CD14-positive monocyte (primary cell): ENCODE measurements around the gene MORN4. TPM values are rescaled to one million over a fixed set of nuclear protein-coding genes. Genes with fewer than 3 reads are reported as not detected.

Source experiments
- DNase-seq, 3 donors: peaks; one replicate each; pipeline ENCODE4 v3.0.0-alpha.2; 2011 to 2022
- H2AFZ ChIP-seq: 2 replicates; pipeline ENCODE4 v1.6.0; 2012; ENCODE audit warnings: mild to moderate bottlenecking, low read depth, low read length, inconsistent platforms; ENCODE audit not compliant: insufficient read depth, poor library complexity, severe bottlenecking
- H3K27ac ChIP-seq, 2 donors: 1 replicate in 1 of 2; 2 replicates in 1 of 2; pipeline ENCODE4 v1.5.1; 2012 to 2013; ENCODE audit warnings: low read length in 2 of 2, control low read depth in 1 of 2, inconsistent platforms in 1 of 2, low read depth in 1 of 2, mild to moderate bottlenecking in 1 of 2
- H3K27me3 ChIP-seq, 2 donors: one replicate each; pipeline versions ENCODE4 v1.6.0 to v1.6.1; 2011 to 2013; ENCODE audit warnings: low read length in 2 of 2; ENCODE audit not compliant: control insufficient read depth in 2 of 2, insufficient read depth in 2 of 2
- H3K36me3 ChIP-seq, 2 donors: replicated peaks in 1 of 2; 1 replicate in 1 of 2; 2 replicates in 1 of 2; pipeline versions ENCODE4 v1.5.1 to v1.6.1; 2012 to 2013; ENCODE audit warnings: low read length in 2 of 2, control low read depth in 1 of 2, inconsistent platforms in 1 of 2, mild to moderate bottlenecking in 1 of 2; ENCODE audit not compliant: insufficient read depth in 2 of 2, control insufficient read depth in 1 of 2
- H3K4me1 ChIP-seq, 2 donors: 1 replicate in 1 of 2; 2 replicates in 1 of 2; pipeline versions ENCODE4 v1.5.1 to v1.6.1; 2012 to 2013; ENCODE audit warnings: low read length in 2 of 2, control low read depth in 1 of 2, inconsistent platforms in 1 of 2, mild to moderate bottlenecking in 1 of 2, moderate library complexity in 1 of 2; ENCODE audit not compliant: insufficient read depth in 2 of 2, control insufficient read depth in 1 of 2
- H3K4me2 ChIP-seq: replicated peaks from 2 replicates; pipeline ENCODE3; 2012; ENCODE audit warnings: low read length, moderate library complexity, mild to moderate bottlenecking; ENCODE audit not compliant: poor library complexity, severe bottlenecking; ENCODE audit errors: extremely low read depth
- H3K4me3 ChIP-seq, 3 experiments: fragments of 200-600 bp in 1 of 3; sonication (generic) in 1 of 3; replicated peaks in 1 of 3; 1 replicate in 2 of 3; 2 replicates in 1 of 3; pipeline ENCODE4 v1.5.1; 2011 to 2013; ENCODE audit warnings: low read length in 3 of 3, mild to moderate bottlenecking in 3 of 3, control low read depth in 2 of 3, low read depth in 2 of 3, inconsistent platforms in 1 of 3, moderate library complexity in 1 of 3
- H3K79me2 ChIP-seq: 2 replicates; pipeline ENCODE4 v1.6.0; 2012; ENCODE audit warnings: mild to moderate bottlenecking, control low read depth, inconsistent platforms, low read length, moderate library complexity; ENCODE audit not compliant: insufficient read depth
- H3K9ac ChIP-seq: 2 replicates; pipeline ENCODE4 v1.6.0; 2017; ENCODE audit warnings: low read length, mild to moderate bottlenecking; ENCODE audit not compliant: insufficient read depth, poor library complexity, severe bottlenecking
- H3K9me3 ChIP-seq, 2 donors: replicated peaks in 1 of 2; 1 replicate in 1 of 2; 2 replicates in 1 of 2; pipeline versions ENCODE4 v1.5.1 to v1.6.1; 2012 to 2013; ENCODE audit warnings: low read length in 2 of 2, control low read depth in 1 of 2; ENCODE audit not compliant: control insufficient read depth in 1 of 2, insufficient read depth in 1 of 2
- H4K20me1 ChIP-seq: 2 replicates; pipeline ENCODE4 v1.6.0; 2012; ENCODE audit warnings: mild to moderate bottlenecking, low read length, control low read depth, moderate library complexity; ENCODE audit not compliant: insufficient read depth
- H3K27ac Mint-ChIP-seq, 7 donors: one replicate each; pipeline ENCODE4 v1.8.0; 2020; ENCODE audit warnings: mild to moderate bottlenecking in 7 of 7, mixed read lengths in 7 of 7, moderate library complexity in 6 of 7, inconsistent platforms in 2 of 7
- H3K27me3 Mint-ChIP-seq, 3 donors: one replicate each; pipeline ENCODE4 v1.8.0; 2021 to 2022; ENCODE audit warnings: low read depth in 3 of 3, mild to moderate bottlenecking in 3 of 3, mixed read lengths in 3 of 3, moderate library complexity in 3 of 3, inconsistent platforms in 1 of 3
- H3K36me3 Mint-ChIP-seq, 2 donors: one replicate each; pipeline ENCODE4 v1.8.0; 2020; ENCODE audit warnings: mixed read lengths in 2 of 2, inconsistent platforms in 1 of 2, mild to moderate bottlenecking in 1 of 2
- H3K4me1 Mint-ChIP-seq: one replicate; pipeline ENCODE4 v1.8.0; 2020; ENCODE audit warnings: mild to moderate bottlenecking, mixed read lengths
- H3K4me3 Mint-ChIP-seq, 2 donors: one replicate each; pipeline ENCODE4 v1.8.0; 2020; ENCODE audit warnings: mild to moderate bottlenecking in 2 of 2, mixed read lengths in 2 of 2, moderate library complexity in 1 of 2
- H3K9me3 Mint-ChIP-seq, 7 donors: one replicate each; pipeline ENCODE4 v1.8.0; 2020 to 2022; ENCODE audit warnings: mixed read lengths in 7 of 7, mild to moderate bottlenecking in 6 of 7, moderate library complexity in 6 of 7, inconsistent platforms in 2 of 7
- WGBS: methylation state at CpG from one replicate; pipeline ENCODE4 v1.1.5; 2013; ENCODE audit warnings: missing lambda C conversion rate; ENCODE audit not compliant: insufficient coverage; 5-methylcytosine and 5-hydroxymethylcytosine counted together
- intact Hi-C, 2 donors: fragments of 100-400 bp; cut with micrococcal nuclease; formaldehyde crosslinking; loops; one replicate each; pipeline versions ENCODE4 v1.15.0 to v1.15.1; 2023
- polyA plus RNA-seq, 3 donors: library from polyadenylated mRNA; depleted of rRNA in 1 of 3; unstranded in 2 of 3; stranded (reverse) in 1 of 3; fragments of 300-500 nt in 2 of 3; fragments of >200 nt in 1 of 3; fragmentation: Illumina TruSeq in 2 of 3; gene quantifications; 1 replicate in 2 of 3; 2 replicates in 1 of 3; pipeline ENCODE4 v1.2.3, GENCODE V29; 2012 to 2021
- TF ChIP-seq, protein P1 (sequence below): fragments of 200-600 bp; IDR thresholded peaks from one replicate; pipeline ENCODE4 v1.8.0; 2022; ENCODE audit warnings: antibody characterized with exemption, mild to moderate bottlenecking

MORN4 gene
- polyA plus RNA-seq, 3 donors = not detected

GRCh38 chr10:97582169-97582568 is 51.1 kb downstream of the MORN4 start:
- H3K4me1 ChIP-seq = no peaks in the 10 kb centered on the region
- DNase-seq = no peak
- no peaks in the 10 kb centered on the region for H3K36me3 Mint-ChIP-seq
- no peak overlapping the region for H3K4me2 ChIP-seq
- peaks cover 0 to 6% of the 10 kb centered on the region in 2 donors for H3K27me3 ChIP-seq
- no peaks in the 10 kb centered on the region for H3K79me2 ChIP-seq
- TF ChIP-seq, protein P1, sequence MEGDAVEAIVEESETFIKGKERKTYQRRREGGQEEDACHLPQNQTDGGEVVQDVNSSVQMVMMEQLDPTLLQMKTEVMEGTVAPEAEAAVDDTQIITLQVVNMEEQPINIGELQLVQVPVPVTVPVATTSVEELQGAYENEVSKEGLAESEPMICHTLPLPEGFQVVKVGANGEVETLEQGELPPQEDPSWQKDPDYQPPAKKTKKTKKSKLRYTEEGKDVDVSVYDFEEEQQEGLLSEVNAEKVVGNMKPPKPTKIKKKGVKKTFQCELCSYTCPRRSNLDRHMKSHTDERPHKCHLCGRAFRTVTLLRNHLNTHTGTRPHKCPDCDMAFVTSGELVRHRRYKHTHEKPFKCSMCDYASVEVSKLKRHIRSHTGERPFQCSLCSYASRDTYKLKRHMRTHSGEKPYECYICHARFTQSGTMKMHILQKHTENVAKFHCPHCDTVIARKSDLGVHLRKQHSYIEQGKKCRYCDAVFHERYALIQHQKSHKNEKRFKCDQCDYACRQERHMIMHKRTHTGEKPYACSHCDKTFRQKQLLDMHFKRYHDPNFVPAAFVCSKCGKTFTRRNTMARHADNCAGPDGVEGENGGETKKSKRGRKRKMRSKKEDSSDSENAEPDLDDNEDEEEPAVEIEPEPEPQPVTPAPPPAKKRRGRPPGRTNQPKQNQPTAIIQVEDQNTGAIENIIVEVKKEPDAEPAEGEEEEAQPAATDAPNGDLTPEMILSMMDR = no peak
- no peaks in the 10 kb centered on the region for H3K4me1 Mint-ChIP-seq
- WGBS = 100% methylated on average over 3 of the region's 8 CpGs
- H3K9me3 ChIP-seq = no peaks in the 10 kb centered on the region
- H2AFZ ChIP-seq = no peak overlapping the region
- H3K4me3 Mint-ChIP-seq = no peak overlapping the region
- no peak overlapping the region for H3K27ac ChIP-seq
- intact Hi-C loops = no loop called here
- no peaks in the 10 kb centered on the region for H3K36me3 ChIP-seq
- no peaks in the 10 kb centered on the region for H4K20me1 ChIP-seq
- no peak overlapping the region for H3K4me3 ChIP-seq
- peaks cover 6 to 20% (median 16%) of the 10 kb centered on the region in 3 donors for H3K27me3 Mint-ChIP-seq
- no peak overlapping the region for H3K9ac ChIP-seq
- no peaks in the 10 kb centered on the region for H3K9me3 Mint-ChIP-seq
- no peak overlapping the region for H3K27ac Mint-ChIP-seq

DNA sequence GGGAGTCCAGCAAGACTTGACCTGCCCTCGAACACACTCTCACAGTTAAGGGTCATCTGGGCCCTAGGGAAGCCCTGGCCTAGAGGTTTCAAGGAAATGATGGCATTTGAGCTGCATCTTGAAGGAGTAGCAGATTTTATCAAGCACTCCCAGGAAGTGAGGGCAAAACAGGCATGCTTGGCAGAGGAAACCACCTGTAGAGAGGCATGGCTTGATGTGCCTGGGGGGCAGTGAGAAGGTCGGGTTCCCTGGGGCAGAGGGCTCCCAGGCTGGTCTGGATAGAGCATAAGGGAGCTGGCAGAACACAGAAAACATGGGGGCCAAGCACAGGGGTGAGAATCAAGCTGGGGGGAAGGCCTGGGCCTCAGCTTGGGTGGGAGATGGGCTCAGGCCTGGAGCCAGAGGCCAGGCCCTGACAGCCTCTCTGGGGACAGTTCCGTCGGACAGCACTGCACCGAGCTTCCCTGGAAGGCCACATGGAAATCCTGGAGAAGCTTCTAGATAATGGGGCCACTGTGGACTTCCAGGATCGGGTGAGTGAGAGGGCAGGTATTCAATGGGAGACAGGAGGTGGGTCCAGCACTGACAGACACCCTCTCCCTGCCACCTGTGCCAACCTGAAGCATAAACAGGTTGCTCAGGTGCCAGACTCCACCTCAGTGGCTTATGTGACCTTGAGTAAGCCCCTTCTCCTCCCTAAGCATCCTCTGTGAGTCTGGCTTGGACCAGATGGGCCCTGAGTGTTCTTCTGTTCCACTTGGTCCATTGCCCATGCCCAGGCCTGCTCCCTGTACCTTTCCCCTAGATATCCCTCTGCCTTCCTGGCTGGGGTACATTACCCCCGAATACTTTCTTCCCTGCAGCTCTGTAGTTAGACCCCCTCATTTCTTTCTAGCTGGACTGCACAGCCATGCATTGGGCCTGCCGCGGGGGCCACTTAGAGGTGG is 52.6 kb downstream of the MORN4 start:
- Histone ChIP-seq H3K9me3 (no peaks in the 10 kb centered on the region), H3K4me2 (no peak overlapping the region), H4K20me1 (no peaks in the 10 kb centered on the region), H2AFZ (no peak overlapping the region), H3K36me3 (no peaks in the 10 kb centered on the region), H3K4me3 (no peak overlapping the region), H3K4me1 (no peaks in the 10 kb centered on the region), H3K9ac (no peak overlapping the region), H3K79me2 (no peaks in the 10 kb centered on the region), H3K27me3 (peaks cover 0 to 6% of the 10 kb centered on the region in 2 donors), H3K27ac (no peak overlapping the region)
- intact Hi-C loops = no loop called here
- H3K27ac Mint-ChIP-seq = no peak overlapping the region
- no peaks in the 10 kb centered on the region for H3K36me3 Mint-ChIP-seq
- WGBS = 94% methylated on average over 6 of the region's 9 CpGs
- peaks cover 6 to 20% (median 15%) of the 10 kb centered on the region in 3 donors for H3K27me3 Mint-ChIP-seq
- no peaks in the 10 kb centered on the region for H3K4me1 Mint-ChIP-seq
- no peaks in the 10 kb centered on the region for H3K9me3 Mint-ChIP-seq
- no peak for DNase-seq
- no peak overlapping the region for H3K4me3 Mint-ChIP-seq
- TF ChIP-seq, protein P1 = no peak
